Measurements from ENCODE around the gene PDZRN3.

The PDZRN3 gene

DNA sequence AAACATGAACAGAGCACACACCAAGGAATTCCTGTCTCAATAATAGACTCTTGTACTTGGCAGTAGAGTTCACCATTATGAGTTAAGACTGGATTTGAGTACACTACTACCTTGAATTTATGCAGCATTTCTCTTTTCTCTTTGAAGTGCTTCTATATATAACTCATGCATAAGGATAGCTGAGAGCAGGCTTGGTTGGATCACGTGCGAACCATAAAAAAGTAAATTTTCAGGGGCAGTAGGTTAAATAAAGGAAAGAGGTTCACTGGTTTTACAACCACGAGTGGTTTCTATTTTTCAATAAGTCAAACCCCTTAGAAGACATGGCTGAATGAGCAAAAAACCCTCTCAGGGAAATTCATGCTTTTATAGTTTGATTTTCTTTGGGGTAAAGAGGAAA is 28.6 kb upstream of the PDZRN3 start:
- H3K27ac ChIP-seq, result no peak overlapping the region
- TF ChIP-seq ZFX (IDR thresholded peaks at IDR 0.05), result no peak
- TF ChIP-seq, protein P1, sequence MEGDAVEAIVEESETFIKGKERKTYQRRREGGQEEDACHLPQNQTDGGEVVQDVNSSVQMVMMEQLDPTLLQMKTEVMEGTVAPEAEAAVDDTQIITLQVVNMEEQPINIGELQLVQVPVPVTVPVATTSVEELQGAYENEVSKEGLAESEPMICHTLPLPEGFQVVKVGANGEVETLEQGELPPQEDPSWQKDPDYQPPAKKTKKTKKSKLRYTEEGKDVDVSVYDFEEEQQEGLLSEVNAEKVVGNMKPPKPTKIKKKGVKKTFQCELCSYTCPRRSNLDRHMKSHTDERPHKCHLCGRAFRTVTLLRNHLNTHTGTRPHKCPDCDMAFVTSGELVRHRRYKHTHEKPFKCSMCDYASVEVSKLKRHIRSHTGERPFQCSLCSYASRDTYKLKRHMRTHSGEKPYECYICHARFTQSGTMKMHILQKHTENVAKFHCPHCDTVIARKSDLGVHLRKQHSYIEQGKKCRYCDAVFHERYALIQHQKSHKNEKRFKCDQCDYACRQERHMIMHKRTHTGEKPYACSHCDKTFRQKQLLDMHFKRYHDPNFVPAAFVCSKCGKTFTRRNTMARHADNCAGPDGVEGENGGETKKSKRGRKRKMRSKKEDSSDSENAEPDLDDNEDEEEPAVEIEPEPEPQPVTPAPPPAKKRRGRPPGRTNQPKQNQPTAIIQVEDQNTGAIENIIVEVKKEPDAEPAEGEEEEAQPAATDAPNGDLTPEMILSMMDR (conservative IDR thresholded peaks at IDR 0.05), result no peak

DNA sequence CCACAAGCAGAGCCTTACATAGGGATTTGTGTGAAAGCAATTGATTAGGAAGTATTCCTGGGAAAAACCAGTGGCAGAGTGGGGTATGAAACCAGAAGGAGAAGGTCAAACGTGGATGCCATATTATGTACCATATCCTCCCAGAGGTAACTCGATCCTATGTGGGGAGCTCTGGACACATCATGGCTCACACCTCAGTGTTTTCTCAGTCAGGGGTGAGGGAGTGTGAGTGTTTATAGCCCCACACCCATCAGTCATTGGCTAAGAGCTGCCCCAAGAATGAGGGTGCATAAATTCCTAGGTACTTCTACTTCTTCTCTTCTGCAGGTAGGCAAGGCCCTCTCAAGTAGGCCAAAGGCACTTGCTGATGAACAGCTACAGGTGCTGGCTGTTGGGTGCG is 28.2 kb upstream of the PDZRN3 start:
- H3K27ac ChIP-seq, result no peak overlapping the region
- TF ChIP-seq ZFX (IDR thresholded peaks at IDR 0.05), result no peak
- TF ChIP-seq, protein P1 (conservative IDR thresholded peaks at IDR 0.05), result no peak

DNA sequence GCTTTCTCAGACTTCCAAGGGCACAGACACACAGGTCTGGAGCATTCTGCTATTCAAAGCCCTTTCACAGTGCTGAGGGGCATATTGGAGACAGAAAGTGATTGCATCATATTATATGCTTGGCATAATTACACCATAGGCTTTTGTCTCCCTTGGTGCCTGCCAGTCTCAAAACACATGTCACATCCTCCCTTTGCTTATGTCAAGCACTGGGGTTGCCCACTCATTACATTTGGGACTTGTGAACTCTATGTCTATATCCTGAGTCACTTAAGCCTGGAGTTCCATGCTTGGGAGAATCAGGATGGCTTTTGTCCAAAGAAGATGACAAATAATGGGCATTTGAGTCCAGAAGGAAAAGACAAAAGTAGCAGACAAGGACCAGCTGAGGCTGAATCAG is 12.3 kb upstream of the PDZRN3 start:
- H3K27ac ChIP-seq, result no peak overlapping the region
- TF ChIP-seq, protein P1 (conservative IDR thresholded peaks at IDR 0.05), result no peak
- TF ChIP-seq ZFX (IDR thresholded peaks at IDR 0.05), result no peak

DNA sequence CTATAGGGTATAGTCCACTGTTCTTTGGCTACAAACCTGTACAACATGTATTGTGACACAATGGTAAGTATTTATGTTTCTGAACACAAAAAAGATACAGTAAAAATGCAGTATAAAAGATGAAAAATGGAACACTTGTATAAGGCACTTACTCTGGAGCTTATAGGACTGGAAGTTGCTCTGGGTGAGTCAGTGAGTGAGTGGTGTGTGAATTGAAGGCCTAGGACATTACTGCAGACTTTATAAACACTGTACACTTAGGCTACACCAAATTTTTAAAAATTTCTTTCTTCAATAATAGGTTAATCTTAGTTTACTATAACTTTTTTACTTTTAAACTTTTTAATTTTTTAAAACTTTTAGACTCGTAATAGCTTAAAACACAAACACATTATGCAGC is 10.5 kb upstream of the PDZRN3 start:
- no peak overlapping the region for H3K27ac ChIP-seq
- TF ChIP-seq ZFX (IDR thresholded peaks at IDR 0.05), result no peak
- TF ChIP-seq, protein P1 (conservative IDR thresholded peaks at IDR 0.05), result no peak

DNA sequence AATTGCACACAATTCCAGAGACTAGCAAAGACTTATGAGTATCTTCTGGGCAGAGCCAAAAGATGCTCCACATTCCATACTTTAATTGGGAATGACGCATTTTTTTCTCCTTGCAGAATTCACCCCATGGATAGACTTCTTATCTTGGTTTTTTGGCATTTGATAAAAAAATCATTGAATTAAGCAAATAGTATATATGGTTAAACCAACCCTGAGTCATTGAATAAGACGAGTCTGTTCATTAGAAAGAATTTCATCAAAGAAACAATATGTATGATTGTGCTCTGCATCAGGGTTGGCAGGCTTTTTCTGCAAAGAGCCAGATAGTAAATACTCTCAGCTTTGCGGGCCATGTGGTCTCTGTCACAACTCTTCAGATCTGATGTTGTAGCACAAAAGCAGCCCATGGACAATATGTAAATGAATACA is 9.2 kb upstream of the PDZRN3 start:
- H3K27ac ChIP-seq, result no peak overlapping the region
- TF ChIP-seq ZFX (IDR thresholded peaks at IDR 0.05), result no peak
- TF ChIP-seq, protein P1 (conservative IDR thresholded peaks at IDR 0.05), result no peak

DNA sequence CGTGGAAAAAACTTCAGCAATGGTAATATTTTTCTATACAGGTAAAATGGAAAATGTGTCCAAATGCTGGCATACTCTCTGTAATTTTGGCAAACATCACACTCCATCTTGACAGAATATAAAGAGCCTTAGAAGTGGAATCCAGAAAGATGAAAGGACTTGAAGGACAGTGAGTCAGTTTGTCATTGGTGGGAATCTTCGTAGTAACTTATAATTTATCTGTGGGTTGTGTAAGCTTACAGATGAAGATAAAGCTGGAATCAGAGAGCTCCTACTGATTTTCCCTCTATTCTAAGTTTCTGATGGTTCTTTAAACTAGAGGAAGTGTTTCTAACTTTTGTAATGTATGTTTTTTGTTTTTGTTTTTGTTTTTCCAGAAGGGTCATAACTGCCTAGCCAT is 8.7 kb upstream of the PDZRN3 start:
- no peak overlapping the region for H3K27ac ChIP-seq
- no peak for TF ChIP-seq ZFX (IDR thresholded peaks at IDR 0.05)
- TF ChIP-seq, protein P1 (conservative IDR thresholded peaks at IDR 0.05), result no peak

DNA sequence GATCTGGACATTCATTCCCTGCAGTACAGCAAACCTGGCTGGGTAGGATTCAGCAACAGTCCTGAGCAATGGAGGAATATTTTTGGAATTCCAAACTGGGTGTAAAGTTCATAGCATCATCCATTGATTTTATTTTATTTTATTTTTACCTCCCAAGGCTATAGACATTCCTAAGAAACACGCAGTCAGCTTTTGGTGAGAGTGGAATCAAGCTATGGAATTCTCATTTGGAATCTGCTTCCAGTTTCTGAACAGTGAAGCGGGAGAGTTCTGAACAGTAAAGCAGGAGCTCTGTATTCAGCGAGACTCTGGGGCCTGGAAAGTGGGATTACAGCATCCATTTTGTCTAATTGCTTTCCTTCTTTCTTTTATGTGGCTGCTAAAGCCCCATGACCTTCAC is 1.4 kb upstream of the PDZRN3 start:
- TF ChIP-seq, protein P1 (conservative IDR thresholded peaks at IDR 0.05), result no peak
- no peak for TF ChIP-seq ZFX (IDR thresholded peaks at IDR 0.05)
- H3K27ac ChIP-seq, result no peak overlapping the region
